Bone marrow (tissue), 2 donors: ENCODE measurements around the gene ZDHHC3.

ENCODE experiments used
- DNase-seq, 2 donors: peaks; one replicate each; lab custom pipeline; 2025; lab: John Stamatoyannopoulos, UW

ZDHHC3 gene

DNA sequence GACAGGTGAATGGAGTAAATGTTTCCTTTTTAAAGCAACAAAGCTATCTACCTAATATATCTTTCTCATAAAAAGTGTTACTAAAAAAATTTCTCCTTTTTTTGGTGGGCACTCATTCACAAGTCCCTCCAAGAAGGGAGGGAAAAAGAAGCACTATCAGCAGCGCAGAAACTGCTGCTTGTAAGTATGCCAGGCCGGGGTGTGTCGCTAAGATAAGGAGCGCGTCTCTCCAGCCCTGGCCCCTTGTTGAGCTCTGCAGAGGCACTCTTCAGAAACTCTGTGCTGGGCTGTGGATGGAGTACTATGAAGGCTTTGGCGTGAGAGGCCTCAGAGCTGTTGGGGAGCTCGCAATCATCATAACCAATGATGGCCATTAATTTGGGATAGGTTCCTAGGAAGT, 49.1 kb downstream of the ZDHHC3 start:
- DNase-seq: no peak

DNA sequence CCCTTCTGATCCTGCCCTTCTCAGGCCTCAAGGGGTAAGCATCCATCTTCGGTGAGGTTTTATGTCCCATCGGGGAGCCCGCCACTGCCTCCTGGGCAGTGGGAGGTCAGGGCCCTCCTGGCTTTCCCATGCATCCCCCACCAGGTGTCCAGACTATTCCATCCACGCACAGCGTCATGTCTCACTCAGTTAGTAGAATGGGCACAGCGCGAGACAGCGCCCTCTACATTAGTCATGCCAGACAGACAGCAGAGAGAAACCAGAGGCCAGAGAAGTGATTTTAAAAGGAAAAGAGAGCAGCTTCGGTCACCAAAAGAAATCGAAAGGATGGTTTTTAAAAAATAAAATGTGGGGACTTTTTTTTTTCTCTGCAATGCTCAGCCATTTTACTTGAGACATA, 49.8 kb downstream of the ZDHHC3 start:
- no peak for DNase-seq

DNA sequence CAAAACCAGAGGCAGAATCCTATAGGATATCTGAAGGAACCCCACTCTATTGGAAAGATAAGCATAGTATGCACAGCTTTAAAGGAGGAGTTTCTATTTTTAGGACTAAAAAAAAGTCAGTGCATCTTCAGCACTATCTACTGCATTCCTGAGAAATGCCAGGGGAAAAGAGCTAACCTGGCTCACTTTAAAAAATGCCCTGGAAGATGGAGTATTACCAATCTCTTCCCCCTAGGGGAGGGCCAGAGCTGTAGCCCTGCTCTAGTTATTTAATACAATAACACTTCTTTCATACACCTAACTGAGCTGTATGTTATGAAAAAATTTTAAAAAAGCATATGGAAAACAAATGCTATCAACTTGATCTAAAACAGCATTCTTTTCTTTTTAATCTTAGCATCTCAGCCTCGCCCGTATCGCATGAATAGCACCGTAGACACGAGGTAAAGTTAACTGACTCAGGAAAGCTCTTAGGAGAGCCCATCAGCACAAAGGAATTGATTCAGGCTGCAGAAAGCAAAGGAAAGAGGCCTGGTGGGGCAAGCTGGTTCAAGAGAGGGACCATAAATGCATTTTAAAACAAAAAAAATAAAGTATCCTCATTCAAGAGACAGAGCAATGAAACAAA, 51.4 kb downstream of the ZDHHC3 start:
- DNase-seq: no peak

DNA sequence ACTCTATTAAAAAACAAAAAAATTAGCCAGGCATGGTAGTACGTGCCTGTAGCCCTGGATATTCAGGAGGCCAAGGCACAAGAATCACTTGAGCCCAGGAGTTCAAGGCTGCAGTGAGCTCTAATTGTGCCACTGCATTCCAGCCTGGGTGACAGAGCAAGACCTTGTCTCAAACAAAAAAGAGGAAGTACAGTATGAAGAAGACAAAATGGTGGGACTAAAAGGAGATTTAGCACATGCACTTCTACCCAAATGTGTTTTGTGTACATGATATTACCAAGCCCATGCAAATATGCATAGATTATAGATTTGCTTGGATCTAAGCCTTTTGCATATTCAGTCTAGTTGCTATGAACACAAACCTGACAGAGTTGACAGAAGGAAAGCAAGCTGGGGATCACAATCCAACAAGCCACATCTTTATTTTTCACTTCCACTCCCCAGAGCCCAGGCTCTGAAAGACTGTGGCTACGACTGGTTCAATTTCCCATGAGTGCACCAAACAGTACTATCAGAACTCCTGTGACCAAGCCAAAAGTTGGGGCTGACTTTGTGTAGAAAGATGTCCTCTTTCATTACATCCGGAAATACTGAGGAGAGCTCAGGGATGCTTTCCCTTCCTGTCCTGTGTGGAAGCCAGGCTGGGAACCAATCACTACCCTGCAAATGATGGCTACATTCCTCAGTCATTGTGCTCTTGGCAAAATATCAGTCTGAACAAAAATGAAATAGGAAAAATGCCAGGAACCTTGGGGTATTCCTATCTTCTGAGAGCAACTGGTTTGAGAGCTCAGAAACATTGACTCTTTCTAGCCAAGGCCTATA, 52.1 kb downstream of the ZDHHC3 start:
- DNase-seq: peak in 1 of 2 donors; percentile 3

DNA sequence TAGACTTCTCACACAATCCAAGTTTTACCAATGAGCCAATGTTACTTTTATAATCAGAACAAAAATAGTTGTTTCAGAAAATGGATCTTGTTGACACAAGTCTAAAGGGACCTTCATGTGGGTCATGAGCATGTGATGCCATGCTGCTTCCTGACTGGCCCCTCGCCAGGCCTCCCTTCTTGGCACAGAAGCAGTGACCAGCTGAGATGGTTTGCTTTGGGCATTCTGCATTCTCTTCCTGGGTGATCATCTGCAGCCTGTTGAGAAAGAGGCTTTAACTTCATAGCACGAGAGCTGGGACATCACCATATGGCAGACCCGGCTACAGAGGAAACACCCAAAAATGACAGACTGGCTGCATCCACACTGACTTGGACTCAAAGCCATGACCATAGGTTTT, 55.9 kb downstream of the ZDHHC3 start:
- no peak for DNase-seq

DNA sequence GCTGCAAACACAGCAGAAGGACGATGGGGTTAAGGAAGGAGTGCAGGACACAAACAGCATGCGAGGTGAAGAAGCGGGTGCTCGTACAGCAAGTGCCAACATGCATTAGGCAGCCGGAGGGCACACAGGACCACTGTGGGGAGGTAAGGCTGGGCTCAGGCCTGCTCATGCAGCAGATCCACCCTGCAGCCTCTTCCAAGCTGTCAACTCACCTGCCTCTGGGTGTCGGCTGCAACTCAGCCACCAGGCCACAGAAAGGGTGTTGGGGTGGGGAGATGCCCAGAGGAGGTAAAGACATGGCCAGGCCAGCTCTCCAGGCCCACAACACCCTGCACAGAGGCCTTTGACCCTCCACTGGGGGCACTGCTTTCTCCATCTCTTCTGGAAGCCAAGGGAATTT, 57.4 kb downstream of the ZDHHC3 start:
- no peak for DNase-seq

DNA sequence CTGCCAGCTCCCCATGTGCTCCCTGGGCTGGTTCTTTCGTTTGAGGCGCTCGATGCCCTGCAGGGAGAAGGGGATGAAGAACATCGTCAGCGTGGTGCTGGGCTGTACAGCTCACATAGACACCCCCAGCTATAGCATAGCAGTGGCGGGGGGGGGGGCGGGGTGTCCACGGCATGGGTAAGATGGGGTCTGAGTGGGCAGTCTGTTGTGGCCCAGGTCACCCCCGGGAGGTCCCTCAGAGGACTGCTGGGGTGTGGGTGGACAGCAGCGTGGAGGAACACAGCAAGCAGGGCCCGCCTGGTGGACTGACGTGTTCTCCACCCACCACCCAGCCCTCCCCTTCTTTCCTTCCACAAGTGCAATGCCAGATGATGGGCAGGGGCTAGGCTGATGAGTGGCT, 57.9 kb downstream of the ZDHHC3 start:
- DNase-seq: no peak

DNA sequence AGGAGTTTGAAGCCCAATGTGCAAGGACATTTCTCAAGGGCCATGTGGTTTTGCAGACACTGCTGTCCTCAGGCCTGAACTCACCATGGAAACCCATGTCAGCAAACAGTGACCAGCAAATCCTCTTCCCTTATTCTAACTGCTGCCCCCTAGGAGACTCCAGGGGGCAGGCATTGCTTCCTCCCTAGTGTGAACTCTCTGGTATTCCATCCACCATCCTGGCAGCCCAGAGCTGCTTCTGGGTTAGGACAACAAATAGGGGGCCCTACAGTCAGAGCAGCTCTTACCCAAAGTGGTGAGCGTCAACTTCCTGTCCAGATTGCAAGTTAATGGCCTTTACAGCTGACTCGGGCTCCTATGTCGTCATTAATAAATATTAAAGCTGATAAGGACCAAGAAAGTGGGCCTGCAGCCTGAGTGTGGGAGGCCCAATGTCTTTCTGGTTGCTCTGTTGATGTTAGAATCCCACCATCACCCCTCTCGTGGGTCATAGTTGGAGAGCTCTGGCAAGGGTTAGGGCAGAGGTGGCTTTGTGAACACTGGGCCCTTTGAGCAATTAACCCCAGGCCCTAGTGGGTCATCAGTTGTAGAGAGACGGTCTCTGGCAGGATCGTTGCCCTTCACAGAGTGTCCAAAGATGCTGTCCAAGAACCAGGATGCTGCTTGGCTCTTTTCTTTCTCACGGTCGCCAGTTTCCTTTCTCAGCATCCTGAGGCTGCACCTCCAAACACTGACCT, 60.1 kb downstream of the ZDHHC3 start:
- no peak for DNase-seq

DNA sequence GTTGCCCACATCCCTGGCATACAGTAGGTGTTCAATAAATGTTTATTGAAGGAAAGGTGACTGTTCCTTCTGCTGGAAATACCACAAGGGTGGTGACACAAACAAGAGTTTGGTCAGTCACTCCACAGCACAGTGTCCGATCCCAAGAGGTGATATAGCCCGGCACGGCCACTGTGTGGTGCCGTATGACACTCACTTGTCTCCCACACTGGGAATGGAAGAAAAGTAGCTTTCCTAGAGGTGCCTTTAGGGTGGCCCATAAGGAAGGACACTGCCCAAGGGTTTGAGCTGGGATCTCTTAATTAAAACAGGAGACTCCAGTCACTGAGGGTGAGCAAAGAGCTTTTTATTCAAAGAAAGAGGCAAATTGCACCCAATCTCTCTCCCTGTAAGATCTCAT, 61.0 kb downstream of the ZDHHC3 start:
- DNase-seq: no peak

DNA sequence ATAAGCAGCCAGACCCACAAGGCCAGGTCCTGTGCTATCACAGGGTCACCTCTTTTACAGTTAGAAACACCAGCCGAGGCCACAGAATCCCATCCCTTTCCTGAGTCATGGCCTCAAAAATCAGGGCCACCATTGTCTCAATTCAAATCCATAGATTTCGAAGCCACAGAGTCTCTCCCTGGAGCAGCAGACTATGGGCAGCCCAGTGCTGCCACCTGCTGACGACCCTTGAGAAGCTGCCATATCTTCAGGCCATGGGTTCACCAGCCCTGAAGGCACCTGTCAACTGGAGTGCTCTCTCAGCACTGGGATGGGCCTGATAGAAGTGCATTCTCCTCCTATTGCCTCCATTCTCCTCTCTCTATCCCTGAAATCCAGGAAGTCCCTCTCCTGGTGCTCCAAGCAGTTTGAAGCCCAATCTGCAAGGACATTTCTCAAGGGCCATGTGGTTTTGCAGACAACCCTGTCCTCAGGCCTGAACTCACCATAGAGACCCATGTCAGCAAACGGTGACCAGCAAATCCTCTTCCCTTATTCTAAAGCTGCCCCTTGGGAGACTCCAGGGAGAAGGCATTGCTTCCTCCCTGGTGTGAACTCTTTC, 62.0 kb downstream of the ZDHHC3 start:
- peak; percentile 12 to 20 for DNase-seq

DNA sequence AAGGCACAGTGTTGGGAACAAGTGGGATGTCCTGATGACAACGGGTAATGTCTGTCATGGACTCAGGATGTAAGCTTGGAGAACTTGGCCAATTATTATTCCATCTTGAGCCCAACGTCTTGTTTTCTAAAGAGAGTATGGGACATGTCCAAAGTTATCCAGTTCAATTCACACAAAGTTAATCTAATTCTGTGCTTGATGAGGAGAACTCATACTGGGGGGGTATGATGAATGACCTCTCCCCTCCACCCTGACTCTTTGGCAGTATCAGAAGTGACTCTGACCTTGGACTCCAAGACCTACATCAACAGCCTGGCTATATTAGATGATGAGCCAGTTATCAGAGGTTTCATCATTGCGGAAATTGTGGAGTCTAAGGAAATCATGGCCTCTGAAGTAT, 65.3 kb downstream of the ZDHHC3 start:
- DNase-seq: no peak

DNA sequence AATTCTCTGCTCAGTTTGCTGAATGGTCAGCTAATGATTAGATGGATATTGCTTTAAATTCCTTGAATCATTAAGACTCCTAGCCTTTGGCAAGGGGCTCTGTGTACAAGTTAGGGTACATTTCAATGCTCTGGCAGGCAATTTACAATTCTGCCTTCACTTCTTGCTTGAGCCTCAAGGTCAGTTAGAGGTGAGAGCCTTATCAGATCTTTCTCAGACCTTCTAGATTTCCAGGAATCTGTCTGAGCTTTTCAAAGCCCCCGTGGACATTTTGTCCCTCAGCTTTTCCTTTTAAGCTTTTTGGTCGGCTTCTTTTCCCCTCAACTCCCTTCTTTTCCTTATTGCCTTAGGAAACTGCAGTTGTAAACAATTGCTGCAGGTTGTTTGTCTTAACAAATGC, 66.9 kb downstream of the ZDHHC3 start:
- DNase-seq: no peak

DNA sequence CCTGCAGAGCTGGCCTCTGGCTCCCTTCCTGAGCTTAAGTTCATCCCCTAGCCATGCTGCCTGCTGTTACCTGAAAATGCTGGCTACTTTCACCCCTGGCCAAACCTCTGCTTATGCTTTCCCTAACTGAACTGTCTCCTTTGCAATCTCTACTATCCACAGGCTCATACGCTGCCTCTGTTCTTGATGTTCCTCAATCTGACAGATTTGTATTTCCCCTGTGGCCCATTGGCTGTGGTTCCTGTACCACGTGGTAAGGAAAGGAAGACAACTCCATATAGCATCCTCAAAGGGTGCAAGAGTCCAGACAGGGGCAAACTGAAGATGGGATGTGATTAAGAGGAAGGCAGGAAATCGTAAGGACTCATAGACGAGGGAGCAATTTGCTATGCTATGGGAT, 68.4 kb downstream of the ZDHHC3 start:
- DNase-seq: no peak

DNA sequence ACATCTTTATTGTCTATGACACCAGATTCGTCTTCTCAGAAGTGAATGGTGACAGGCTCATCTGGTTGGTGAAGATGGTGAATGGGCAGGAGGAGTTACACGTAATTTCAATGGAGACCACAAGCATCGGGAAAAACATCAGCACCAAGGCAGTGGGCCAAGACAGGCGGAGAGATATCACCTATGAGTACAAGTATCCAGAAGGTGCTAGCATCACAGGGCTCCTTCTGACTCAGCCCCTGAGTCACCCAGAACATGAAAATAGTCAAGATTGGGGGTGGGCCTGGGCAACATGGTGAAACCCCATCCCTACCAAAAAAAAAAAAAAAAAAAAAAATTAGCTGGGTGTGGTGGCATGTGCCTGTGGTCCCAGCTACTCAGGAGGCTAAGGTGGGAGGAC, 69.0 kb downstream of the ZDHHC3 start:
- DNase-seq: no peak

DNA sequence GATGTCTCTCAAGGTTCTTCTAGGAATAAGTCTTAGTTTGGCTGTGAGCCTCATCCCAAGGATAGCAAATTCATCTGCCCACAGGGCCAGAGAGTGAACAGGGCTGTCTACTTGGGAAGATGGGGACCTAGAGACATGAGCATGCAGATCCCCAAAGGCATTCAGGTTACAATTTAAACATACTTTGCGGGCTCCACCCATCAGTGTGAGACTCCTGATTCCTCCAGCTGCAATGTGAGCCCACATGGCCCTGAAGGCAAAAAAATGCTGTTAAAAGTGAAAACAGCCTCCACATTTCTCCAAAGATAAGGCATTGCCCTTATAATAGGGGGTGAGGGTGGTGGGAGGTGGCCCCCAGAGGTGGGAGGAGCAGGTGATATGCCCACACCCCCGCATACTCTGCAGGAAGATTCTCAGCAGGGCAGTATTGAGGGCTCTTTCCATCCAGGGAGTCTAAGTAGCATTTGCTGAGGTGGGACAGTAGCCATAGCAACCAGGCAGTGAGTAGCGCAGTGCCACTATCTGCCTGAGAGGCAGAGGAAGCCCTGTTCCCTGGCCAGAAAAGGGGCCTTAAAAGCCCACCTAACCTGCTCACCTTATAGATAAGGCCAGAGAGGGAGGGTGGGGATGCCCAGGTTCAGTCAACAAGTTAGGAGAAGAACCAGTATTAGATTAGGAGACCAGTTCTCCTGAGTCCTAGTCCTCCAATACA, 70.4 kb downstream of the ZDHHC3 start:
- DNase-seq: no peak

DNA sequence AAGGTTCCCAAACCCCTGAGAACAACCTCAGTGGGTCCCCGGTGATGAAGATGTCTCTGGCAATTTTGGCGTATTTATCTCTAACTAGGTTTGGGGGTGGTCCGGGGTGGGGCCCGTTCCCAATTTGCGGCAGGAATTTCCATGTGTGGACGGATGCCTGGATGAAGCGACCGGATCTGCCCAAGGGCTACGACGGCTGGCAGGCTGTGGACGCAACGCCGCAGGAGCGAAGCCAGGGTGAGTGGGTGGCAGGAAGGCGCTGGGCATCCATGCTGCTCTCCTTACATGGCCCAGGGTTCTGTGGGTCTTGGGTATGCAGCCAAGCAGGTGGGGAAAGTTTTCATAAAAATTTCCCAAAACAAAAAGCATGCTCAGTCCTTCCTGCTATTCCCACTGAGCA, 72.2 kb downstream of the ZDHHC3 start:
- DNase-seq: no peak

DNA sequence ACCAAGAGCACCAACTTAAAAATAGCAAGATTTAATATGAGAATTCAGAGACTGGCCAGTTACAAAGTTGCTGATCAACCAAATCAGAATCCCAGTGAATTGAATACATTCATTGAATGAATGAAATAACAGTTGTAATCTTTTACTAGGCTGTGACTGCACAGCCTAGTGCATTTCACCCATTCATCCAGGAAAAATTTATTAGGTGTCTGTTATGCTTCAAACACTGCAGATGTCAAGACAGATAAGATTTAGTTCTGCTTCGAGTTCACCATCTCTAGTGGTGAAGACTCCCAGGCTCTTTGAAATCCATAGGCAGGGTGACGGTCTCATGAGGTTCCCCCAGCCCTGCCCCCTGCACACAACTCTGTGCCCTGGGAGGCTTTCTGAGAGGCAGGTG, 72.7 kb downstream of the ZDHHC3 start:
- no peak for DNase-seq

DNA sequence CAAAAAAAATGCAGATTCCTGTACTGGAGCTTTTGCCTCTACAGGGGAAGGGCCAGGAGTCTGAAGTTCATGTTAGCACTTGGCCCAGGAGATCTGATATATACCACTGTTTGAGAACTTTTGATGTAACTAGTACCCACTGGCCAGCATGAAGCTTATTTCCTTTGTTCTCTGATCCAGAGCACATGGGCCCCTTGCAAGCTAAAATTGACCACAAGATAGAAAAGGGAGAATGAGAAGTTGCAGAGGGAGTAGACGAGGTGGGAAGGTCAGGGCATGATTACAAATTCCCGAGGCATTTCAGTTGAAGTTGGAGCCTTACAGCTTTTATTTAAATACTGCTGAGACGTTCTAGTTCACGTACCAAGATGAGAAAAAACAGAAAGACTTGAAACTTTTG, 73.3 kb downstream of the ZDHHC3 start:
- no peak for DNase-seq

DNA sequence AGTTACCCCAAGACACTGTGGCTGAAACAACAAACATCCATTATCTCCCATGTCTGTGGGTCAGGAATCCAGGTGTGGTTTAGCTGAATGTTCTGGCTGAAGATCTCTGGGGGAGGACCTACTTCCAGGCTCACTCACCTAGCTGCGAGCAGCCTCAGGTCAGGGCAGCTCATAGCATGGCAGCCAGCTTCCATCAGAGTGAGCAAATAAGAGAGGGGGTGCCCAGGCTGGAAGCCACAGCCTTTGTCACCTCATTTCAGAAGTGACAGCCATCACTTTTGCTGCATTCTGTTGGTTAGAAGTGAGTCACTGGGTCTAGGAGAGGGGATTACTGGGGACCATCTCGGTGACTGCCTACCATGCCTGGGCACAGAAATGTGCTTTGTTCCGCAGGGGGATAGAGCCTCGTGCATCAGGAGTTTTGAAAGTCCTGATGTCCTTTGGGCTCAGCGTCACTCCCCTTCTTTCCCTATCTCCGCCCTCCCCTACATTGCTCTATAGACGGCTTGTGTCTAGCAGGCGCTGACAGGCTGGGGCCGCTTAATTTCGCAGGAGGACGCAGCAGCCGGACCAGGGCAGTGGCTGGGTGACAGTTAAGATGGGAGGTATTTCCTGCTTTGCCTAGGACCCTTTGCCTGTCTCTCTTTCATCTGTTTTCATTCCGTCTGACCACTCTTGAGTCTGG, 76.1 kb downstream of the ZDHHC3 start:
- no peak for DNase-seq

DNA sequence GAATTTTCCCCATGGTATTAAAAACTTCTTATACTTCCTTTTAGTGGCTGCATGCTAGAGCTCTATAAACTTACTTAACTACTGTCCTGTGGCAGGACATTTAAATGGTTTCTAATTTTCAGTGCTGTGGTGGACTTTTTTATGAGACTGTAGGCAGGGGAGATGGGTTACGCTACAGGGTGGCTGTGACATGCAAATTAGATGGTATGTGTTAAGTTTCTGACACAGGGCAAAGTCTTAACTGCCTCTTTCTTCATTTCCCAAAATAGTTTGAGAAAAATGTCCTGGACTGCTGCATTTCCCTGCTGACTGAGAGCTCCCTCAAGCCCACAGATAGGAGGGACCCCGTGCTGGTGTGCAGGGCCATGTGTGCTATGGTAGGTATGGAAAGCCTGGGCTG, 79.5 kb downstream of the ZDHHC3 start:
- DNase-seq: no peak

DNA sequence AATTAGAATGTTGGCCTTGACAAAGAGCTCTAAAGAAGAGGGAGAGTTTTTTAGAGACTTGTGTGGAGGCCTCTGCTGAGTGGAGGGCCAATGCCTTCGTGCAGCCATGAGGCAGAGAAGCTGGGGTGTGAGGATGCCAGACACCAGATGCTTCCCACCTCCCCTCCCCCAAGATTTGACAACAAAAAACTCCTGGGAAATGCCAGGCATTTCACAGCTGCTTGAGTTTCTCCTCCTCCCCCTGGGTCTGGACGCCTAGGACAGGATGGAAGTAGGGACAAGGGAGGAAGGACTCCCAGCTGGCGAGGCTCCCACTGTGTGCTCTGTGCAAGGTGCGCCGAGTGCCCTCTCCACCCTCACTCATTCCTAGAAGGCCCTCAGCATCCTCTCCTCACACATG, 81.5 kb downstream of the ZDHHC3 start:
- DNase-seq: no peak

DNA sequence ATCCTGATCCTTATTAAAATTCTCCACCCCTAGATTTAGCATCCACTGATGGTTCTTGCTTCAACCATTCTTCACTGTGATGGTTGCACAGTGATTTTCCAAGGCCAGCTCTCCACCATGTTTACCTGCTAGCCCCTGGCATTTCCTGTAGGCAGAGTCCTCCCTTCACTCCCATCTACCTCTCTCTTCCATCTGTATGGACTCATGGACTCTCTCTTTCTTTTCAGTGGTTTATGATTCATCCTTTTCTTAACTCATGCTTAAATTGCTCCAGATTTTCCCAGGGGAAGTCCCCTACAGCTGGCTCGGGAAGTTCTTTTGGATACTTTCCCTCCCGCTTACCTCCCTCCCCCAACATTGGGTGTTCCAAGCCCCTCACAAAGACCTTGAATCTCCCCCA, 82.9 kb downstream of the ZDHHC3 start:
- no peak for DNase-seq
